Endodermal cell (in vitro differentiated cells): ENCODE data around the gene AKR1C8. TPM values are rescaled to one million over a fixed set of nuclear protein-coding genes. Genes with fewer than 3 reads are reported as not detected.

ENCODE experiments used
- DNase-seq: peaks from one replicate; pipeline ENCODE4 v3.0.0-alpha.2; 2017
- H3K27ac ChIP-seq: 2 replicates; pipeline ENCODE4 v1.5.1; 2013; ENCODE audit warnings: mild to moderate bottlenecking, low read depth, low read length, moderate library complexity
- H3K27me3 ChIP-seq: 2 replicates; pipeline ENCODE4 v1.6.1; 2013; ENCODE audit warnings: mild to moderate bottlenecking, low read length, moderate library complexity; ENCODE audit not compliant: insufficient read depth, control insufficient read depth, poor library complexity, severe bottlenecking
- H3K36me3 ChIP-seq: 2 replicates; pipeline ENCODE4 v1.7.0; 2013; ENCODE audit warnings: mild to moderate bottlenecking, low read length, moderate library complexity; ENCODE audit not compliant: control insufficient read depth, insufficient read depth
- H3K4me1 ChIP-seq: one replicate; pipeline ENCODE4 v1.7.0; 2013; ENCODE audit warnings: low read length; ENCODE audit not compliant: control insufficient read depth, insufficient read depth
- H3K4me3 ChIP-seq: 2 replicates; pipeline ENCODE4 v1.5.1; 2013; ENCODE audit warnings: mild to moderate bottlenecking, low read length, moderate library complexity
- H3K9ac ChIP-seq: 2 replicates; pipeline ENCODE4 v1.6.1; 2013; ENCODE audit warnings: mild to moderate bottlenecking, low read length, moderate library complexity; ENCODE audit not compliant: poor library complexity, severe bottlenecking; ENCODE audit errors: extremely low read depth
- H3K9me3 ChIP-seq: 2 replicates; pipeline ENCODE4 v1.6.1; 2013; ENCODE audit warnings: mild to moderate bottlenecking, low read length, moderate library complexity; ENCODE audit not compliant: control insufficient read depth
- H3K27ac Mint-ChIP-seq: 2 replicates; pipeline ENCODE4 v1.8.0; 2020; ENCODE audit warnings: mixed read lengths
- H3K27me3 Mint-ChIP-seq: 2 replicates; pipeline ENCODE4 v1.8.0; 2021; ENCODE audit warnings: mild to moderate bottlenecking, mixed read lengths; ENCODE audit not compliant: insufficient read depth
- H3K36me3 Mint-ChIP-seq: 2 replicates; pipeline ENCODE4 v1.8.0; 2020; ENCODE audit warnings: low read depth, mixed read lengths
- H3K4me1 Mint-ChIP-seq: 2 replicates; pipeline ENCODE4 v1.8.0; 2020; ENCODE audit warnings: mixed read lengths
- H3K4me3 Mint-ChIP-seq: 2 replicates; pipeline ENCODE4 v1.8.0; 2020; ENCODE audit warnings: mild to moderate bottlenecking, moderate library complexity, mixed read lengths
- H3K9me3 Mint-ChIP-seq: 2 replicates; pipeline ENCODE4 v1.8.0; 2020; ENCODE audit warnings: mild to moderate bottlenecking, mixed read lengths
- CTCF ChIP-seq: fragments of 200-600 bp; sonication (generic); conservative IDR thresholded peaks from 2 replicates; pipeline ENCODE4 v1.5.0; 2021; ENCODE audit warnings: antibody characterized with exemption, mild to moderate bottlenecking
- WGBS, 2 experiments: methylation state at CpG; one replicate each; pipeline versions ENCODE4 v1.1.5 to v1.1.7; 2013; ENCODE audit warnings: missing lambda C conversion rate in 2 of 2, mixed read lengths in 1 of 2; ENCODE audit not compliant: insufficient coverage in 1 of 2, insufficient read length in 1 of 2; 5-methylcytosine and 5-hydroxymethylcytosine counted together
- total RNA-seq, 2 donors: library from RNA; stranded (reverse); fragmentation: NEBNext Ultra II Directional in 1 of 2; extraction: Animal tissue kit (Norgen Biotek cat#: 25700) in 1 of 2; gene quantifications; 2 replicates in 1 of 2; 3 replicates in 1 of 2; pipeline ENCODE4 v1.2.1, GENCODE V29; 2021

The AKR1C8 gene
- total RNA-seq, 2 donors from 2014 or later, result not detected

GRCh38 chr10:5159126-5159525, 25.8 kb downstream of the AKR1C8 start:
- peaks cover 79% of the 10 kb centered on the region for H3K9me3 Mint-ChIP-seq
- H3K4me3 Mint-ChIP-seq, result no peak overlapping the region
- no peaks in the 10 kb centered on the region for H3K36me3 Mint-ChIP-seq
- peaks cover 5% of the 10 kb centered on the region for H3K27me3 Mint-ChIP-seq
- Histone ChIP-seq H3K27ac (no peak overlapping the region), H3K27me3 (no peaks in the 10 kb centered on the region), H3K9ac (no peak overlapping the region), H3K9me3 (peaks cover 21% of the 10 kb centered on the region), H3K36me3 (no peaks in the 10 kb centered on the region), H3K4me1 (no peaks in the 10 kb centered on the region), H3K4me3 (no peak overlapping the region)
- DNase-seq, result no peak
- H3K4me1 Mint-ChIP-seq, result no peaks in the 10 kb centered on the region
- TF ChIP-seq CTCF, result no peak
- no peak overlapping the region for H3K27ac Mint-ChIP-seq
- WGBS, 2 experiments, result 82 to 84% methylated on average over 6 of the region's 6 CpGs

GRCh38 chr10:5157501-5157900, 27.4 kb downstream of the AKR1C8 start:
- Mint-ChIP-seq H3K36me3 (no peaks in the 10 kb centered on the region), H3K27ac (no peak overlapping the region), H3K4me3 (no peak overlapping the region), H3K27me3 (peaks cover 5% of the 10 kb centered on the region), H3K9me3 (peaks cover 66% of the 10 kb centered on the region), H3K4me1 (no peaks in the 10 kb centered on the region)
- Histone ChIP-seq H3K4me1 (no peaks in the 10 kb centered on the region), H3K9me3 (peaks cover 11% of the 10 kb centered on the region), H3K4me3 (no peak overlapping the region), H3K9ac (no peak overlapping the region), H3K36me3 (no peaks in the 10 kb centered on the region), H3K27me3 (no peaks in the 10 kb centered on the region), H3K27ac (no peak overlapping the region)
- DNase-seq, result no peak
- no peak for TF ChIP-seq CTCF
- WGBS, 2 experiments, result 79 to 92% methylated on average over 8 to 10 of the region's 10 CpGs

DNA sequence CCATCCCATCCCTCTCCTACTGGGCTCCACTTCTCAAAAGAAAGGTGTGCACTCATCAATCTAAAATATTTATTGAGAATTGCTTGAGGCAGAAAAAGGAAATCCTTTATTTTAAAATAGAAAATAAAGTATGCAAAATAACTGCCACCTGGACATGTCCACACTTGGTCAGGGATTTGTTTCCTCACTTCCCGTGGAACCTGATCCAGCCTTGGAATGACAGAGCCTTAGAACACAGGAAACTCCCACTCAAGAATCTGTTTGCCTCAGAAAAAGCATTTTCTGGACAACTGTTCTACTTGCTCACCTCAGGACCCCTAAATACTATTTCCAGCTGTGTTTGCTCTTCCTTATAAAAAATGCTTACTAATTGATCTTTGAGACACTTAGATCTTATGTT, 29.0 kb downstream of the AKR1C8 start:
- no peaks in the 10 kb centered on the region for H3K36me3 ChIP-seq
- Mint-ChIP-seq H3K27ac (no peak overlapping the region), H3K4me1 (no peaks in the 10 kb centered on the region), H3K36me3 (no peaks in the 10 kb centered on the region), H3K4me3 (no peak overlapping the region), H3K27me3 (peaks cover 4% of the 10 kb centered on the region), H3K9me3 (peaks cover 66% of the 10 kb centered on the region)
- H3K27me3 ChIP-seq, result no peaks in the 10 kb centered on the region
- peaks cover 9% of the 10 kb centered on the region for H3K9me3 ChIP-seq
- WGBS, 2 experiments, result 47 to 91% methylated on average over 1 of the region's 1 CpG
- H3K9ac ChIP-seq, result no peak overlapping the region
- no peak overlapping the region for H3K27ac ChIP-seq
- no peak for TF ChIP-seq CTCF
- H3K4me3 ChIP-seq, result no peak overlapping the region
- no peaks in the 10 kb centered on the region for H3K4me1 ChIP-seq
- DNase-seq, result no peak
